ENCODE measurements around the gene IL17RE.
A peak's percentile ranks its signal among the peaks of the same experiment; 100 is the strongest.
"Not testable (repeated sequence)": the region's sequence is repeated elsewhere in the genome, so short reads cannot be mapped to it uniquely, and the experiment has no call there.

Gene IL17RE

DNA sequence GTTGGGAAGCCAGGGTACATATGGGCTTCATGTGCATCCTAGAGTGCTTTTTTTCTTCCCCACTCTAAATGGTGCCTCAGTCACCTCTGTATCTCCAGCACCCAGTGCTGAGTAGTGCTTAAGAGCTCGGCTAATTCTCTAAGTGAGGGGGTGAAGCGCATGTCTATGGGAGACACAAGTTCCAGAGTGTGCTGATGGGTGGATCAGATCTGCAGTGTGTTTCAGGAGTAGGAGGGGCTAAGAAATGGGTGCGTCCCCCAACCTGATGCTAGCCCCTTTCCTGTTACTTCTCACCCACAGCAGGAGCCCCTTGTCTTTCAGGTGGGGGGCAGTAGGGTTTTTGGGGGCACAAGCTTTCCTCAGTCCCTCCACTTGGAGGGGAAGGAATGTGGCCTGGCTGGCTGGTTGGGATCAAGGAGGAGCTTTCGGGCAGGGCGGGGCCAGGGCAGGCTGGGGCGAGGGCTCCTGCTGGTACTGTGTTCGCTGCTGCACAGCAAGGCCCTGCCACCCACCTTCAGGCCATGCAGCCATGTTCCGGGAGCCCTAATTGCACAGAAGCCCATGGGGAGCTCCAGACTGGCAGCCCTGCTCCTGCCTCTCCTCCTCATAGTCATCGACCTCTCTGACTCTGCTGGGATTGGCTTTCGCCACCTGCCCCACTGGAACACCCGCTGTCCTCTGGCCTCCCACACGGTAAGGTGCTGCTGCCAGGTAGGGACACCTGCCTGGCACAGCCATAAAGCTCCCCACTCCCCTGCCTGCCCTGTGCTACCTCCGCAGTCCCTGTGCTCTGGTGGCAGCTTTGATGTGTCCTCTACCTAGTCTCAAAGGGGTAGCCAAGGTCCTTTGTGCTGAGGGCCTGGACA, at the start of gene IL17RE:
TSS of gene IL17RE (plus strand) at position 477 of the 866 bp plus-strand sequence. CDS start at position 562, 85 bp downstream.
- DNase-seq (ENCODE audit: low spot score), result peak; percentile 37

- DNase-seq (ENCODE audit: low spot score), result not testable (repeated sequence)
These were observed 48.2 kb upstream of the IL17RE start for GRCh38 chr3:9854291-9854940.

- no peak for DNase-seq (ENCODE audit: low spot score)
These were observed 47.1 kb upstream of the IL17RE start for GRCh38 chr3:9855594-9855993.

GRCh38 chr3:9859530-9860025, 43.1 kb upstream of the IL17RE start:
- DNase-seq (ENCODE audit: low spot score), result no peak

- DNase-seq (ENCODE audit: low spot score), result no peak
These were observed 41.4 kb upstream of the IL17RE start for GRCh38 chr3:9861201-9861600.

DNA sequence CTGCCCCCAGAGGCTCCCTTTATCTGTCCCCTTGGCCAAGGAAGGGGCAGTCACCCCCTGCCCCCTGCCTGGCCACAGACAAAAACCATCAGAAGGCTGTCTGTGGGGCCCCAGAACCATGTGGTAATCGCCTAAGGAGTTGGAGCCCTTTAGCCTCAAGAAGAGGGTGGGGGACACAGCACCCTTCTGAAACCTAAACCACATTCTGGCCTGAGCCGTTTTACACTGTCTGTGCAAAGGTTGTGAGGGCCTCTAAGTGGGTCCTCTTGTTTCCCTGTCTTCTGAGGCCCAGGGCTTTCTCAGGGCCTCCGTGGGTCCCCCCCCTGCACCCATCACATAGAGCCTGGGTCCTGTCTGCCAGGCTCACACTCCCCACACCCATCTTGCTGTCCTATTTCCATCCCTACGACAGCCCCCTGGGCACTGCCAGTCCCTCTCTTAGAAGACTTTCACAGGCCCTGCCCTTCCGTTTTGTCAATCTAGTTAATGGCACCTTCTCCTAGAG, 41.0 kb upstream of the IL17RE start:
- DNase-seq (ENCODE audit: low spot score), result no peak

DNA sequence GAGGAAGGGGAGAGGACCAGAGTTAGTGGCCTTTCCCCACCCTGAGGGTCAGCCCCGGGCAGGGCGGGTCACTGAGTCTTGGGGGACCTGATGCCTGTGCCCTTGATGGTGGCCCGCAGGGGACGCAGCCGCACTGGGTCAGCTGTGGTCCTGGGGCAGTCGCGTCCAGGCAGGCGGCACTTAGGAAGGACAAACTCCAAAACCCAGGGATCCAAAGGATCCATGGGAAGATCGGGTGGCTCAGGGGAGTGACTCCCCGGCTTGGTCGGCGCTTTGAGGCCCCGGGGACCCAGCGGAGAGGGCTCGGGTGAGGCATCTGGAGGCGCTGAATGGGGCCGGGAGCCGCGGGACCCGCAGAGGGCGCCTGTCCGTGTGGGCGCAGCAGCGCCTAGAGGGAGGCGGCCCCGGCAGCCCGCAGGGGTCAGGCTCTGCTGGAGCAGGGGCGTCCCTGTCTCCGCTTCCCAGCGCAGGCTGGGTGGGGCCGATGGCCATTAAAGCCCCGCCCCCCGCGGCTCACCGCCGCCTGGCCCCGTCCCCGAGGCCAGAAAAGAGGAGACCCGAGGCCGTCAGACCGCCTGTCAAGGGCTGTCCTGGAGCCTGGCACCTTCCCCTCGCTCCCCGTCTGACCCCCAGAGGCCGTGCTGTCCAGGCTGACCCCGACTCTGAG, 40.1 kb upstream of the IL17RE start:
- no peak for DNase-seq (ENCODE audit: low spot score)

- no peak for DNase-seq (ENCODE audit: low spot score)
These were observed 39.4 kb upstream of the IL17RE start for GRCh38 chr3:9863058-9863772.

GRCh38 chr3:9864200-9864927, 38.3 kb upstream of the IL17RE start:
- DNase-seq (ENCODE audit: low spot score), result peak; percentile 76

DNA sequence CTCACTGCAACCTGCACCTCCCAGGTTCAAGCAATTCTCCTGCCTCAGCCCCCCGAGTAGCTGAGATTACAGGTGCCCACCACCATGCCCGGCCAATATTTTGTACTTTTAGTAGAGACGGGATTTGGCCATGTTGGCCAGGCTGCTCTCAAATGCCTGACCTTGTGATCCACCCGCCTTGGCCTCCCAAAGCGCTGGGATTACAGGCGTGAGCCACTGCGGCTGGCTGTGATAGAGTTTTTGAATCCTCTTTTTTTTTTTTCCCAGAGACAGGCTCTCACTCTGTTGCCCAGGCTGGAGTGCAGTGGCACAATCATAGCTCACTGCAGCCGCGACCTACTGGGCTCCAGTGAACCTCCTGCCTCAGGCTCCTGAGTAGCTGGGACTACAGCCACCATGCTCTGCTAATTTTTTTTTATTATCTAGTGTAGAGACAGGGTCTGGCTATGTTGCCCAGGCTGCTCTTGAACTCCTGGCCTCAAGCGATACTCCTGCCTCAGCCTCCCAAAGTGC, 37.5 kb upstream of the IL17RE start:
- DNase-seq (ENCODE audit: low spot score), result not testable (repeated sequence)

- no peak for DNase-seq (ENCODE audit: low spot score)
These were observed 36.0 kb upstream of the IL17RE start for GRCh38 chr3:9866639-9867038.

GRCh38 chr3:9867106-9867505, 35.5 kb upstream of the IL17RE start:
- DNase-seq (ENCODE audit: low spot score), result no peak

GRCh38 chr3:9869955-9870354, 32.7 kb upstream of the IL17RE start:
- DNase-seq (ENCODE audit: low spot score), result no peak

- DNase-seq (ENCODE audit: low spot score), result no peak
These were observed 31.7 kb upstream of the IL17RE start for GRCh38 chr3:9870978-9871377.

DNA sequence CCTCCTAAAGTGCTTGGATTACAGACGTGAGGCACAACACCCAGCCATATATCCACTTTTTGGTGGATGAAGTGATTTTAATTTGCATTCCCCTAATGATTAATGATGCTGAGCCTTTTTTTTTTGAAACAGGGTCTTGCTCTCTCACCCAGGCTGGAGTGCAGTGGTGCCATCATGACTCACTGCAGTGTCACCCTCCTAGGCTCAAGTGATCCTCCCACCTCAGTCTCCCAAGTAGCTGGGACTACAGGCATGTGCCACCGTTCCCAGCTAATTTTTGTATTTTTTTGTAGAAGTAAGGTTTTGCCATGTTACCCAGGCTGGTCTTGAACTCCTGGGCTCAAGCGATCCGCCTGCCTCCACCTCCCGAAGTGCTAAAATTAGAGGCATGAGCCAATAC, 30.6 kb upstream of the IL17RE start:
- DNase-seq (ENCODE audit: low spot score), result not testable (repeated sequence)

GRCh38 chr3:9875448-9875847, 27.2 kb upstream of the IL17RE start:
- no peak for DNase-seq (ENCODE audit: low spot score)

DNA sequence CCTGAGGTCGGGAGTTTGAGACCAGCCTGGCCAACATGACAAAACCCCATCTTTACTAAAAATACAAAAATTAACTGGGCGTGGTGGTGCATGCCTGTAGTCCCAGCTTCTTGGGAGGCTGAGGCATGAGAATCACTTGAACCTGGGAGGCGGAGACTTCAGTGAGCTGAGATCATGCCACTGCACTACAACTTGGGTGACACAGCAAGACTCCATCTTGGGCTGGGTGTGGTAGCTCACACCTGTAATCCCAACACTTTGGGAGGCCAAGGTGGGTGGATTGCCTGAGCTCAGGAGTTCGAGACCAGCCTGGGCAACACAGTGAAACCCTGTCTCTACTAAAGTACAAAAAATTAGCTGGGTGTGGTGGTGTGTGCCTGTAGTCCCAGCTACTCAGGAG, 26.4 kb upstream of the IL17RE start:
- DNase-seq (ENCODE audit: low spot score), result not testable (repeated sequence)

DNA sequence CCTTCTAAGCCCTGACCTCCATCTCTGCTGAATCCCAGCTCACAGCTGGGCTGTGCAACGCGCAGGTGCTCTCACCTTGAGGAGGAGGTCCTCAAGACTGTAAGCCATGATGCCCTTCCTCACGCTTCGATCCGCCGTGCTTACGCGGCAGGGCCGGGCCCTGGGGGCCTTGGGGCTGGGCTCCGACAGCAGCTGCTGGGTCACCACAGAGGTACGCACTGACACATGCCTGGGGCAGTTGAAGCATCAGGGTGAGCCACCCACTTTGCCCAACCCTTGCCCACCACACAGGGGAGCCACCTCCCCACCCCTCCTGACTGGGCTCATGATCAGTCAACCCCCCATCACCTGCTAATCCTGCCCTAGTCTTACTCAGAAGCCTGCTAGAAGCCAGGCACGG, 25.7 kb upstream of the IL17RE start:
- no peak for DNase-seq (ENCODE audit: low spot score)

DNA sequence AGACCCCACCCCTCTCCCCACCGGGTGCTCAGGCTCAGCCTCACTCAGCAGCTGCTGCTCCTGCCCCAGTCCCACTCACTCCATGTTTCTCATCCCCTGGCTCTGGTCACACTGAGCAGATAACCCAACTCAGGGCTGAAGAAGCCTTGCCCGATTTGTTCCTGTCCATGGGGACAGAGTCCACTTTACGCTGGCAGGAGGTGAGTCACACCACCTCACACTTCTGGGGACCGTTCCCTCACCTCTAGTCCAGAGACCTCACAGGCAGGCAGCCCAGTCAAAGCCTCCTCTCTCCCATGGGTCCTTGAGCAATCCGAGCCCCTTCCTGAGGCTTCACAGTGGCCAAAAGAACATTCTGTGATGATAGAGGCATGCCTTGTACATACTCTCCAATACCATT, 23.9 kb upstream of the IL17RE start:
- no peak for DNase-seq (ENCODE audit: low spot score)

DNA sequence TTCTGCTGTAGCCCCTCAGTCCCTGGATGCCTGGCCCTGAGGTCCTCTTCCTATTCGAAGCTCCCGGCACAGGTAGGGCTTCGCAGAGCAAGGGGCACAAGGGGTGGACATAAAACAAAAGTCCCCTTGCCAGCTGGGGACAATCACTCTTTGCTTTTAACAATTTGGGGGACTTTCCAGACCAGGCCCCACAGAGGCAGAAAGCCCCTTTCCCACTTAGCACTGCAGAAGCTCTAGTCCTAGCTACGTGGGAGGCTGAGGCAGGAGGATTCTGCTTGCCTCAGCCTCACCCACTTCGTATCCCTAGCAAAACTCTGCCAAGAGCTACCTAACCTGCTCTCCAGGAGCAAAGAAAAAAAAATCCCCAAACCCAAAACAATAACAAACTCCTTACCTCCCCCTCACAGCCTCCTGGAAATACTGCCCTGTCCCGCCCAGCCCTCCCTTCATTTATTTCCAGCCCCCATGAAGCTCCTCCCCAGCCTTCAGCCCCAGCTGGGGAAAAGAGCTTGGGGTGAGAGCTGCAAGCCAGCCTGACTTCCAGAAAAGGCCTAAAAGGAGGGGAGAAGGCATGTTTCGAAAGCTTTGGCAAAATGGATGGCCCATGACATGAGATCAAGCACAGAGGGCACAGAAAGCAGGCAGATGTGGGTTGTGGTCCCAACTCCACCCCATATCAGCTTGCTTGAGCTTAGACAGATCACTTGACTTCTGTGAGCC, 22.7 kb upstream of the IL17RE start, which contains the start of gene CIDEC:
TSS of gene CIDEC (minus strand) at position 424 of the 720 bp plus-strand sequence. CDS start 1,767 bp downstream, outside the sequence.
- no peak for DNase-seq (ENCODE audit: low spot score)

Data from putamen (tissue), 1 donor.